ENCODE results near the gene ZNF765.
A peak's percentile ranks its signal among the peaks of the same experiment; 100 is the strongest.

The ZNF765 gene

DNA sequence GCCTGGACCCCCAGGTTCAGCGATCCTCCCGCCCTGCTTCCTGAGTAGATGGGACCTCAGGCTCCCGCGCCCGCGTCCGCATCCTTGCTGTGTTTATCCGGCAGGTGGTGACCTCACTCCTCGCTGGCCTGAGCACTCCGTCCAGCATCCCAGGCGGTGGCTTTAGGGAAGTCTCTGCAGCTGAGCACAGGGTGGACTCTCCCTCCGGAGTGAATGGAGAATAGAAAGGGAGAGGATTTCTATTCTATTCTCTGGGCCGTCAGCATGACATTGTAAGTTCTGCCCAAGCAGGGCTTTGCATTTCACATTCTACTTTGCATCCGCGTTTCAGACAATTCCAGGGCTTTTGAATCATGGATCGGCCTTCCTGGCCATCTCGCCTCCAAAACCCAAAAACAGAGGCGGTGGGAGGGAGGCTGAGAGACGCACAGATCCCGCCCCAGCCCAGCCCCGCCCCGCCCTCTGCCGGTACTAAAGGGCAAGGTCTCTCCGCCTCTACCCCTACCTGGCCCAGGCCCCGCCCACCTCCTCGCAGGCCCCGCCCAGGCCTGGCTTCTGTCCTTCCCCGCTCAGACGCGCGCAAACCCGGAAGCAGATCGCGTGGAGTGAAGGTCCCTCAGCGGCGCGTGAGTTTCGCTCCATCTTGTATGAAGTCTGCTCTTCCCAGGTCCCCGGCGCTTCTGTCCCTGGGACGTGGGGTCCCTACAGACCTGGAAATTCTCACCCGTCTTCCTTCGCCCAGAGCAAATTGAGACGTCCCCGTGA is 29.6 kb upstream of the ZNF765 start, which contains the start of gene ZNF525 (continued):
- no peak for TF ChIP-seq ZNF621 (tag by site-specific recombination; IDR thresholded peaks at IDR 0.05)
- TF ChIP-seq ZNF776 (tag by site-specific recombination; IDR thresholded peaks at IDR 0.05; ENCODE audit: borderline replicate concordance) = no peak
- no peak for TF ChIP-seq ZNF623 (tag by site-specific recombination; IDR thresholded peaks at IDR 0.05)
- TF ChIP-seq TRIM28 (IDR thresholded peaks at IDR 0.05; ENCODE audit: borderline replicate concordance, low read length) = no peak
- TF ChIP-seq HOXD13 (CRISPR knock-in tag; IDR thresholded peaks at IDR 0.05; ENCODE audit: borderline replicate concordance) = no peak
- TF ChIP-seq ZNF501 (tag by site-specific recombination; IDR thresholded peaks at IDR 0.05) = no peak
- TF ChIP-seq ZNF707 (tag by site-specific recombination; IDR thresholded peaks at IDR 0.05) = no peak
- TF ChIP-seq, protein P1, sequence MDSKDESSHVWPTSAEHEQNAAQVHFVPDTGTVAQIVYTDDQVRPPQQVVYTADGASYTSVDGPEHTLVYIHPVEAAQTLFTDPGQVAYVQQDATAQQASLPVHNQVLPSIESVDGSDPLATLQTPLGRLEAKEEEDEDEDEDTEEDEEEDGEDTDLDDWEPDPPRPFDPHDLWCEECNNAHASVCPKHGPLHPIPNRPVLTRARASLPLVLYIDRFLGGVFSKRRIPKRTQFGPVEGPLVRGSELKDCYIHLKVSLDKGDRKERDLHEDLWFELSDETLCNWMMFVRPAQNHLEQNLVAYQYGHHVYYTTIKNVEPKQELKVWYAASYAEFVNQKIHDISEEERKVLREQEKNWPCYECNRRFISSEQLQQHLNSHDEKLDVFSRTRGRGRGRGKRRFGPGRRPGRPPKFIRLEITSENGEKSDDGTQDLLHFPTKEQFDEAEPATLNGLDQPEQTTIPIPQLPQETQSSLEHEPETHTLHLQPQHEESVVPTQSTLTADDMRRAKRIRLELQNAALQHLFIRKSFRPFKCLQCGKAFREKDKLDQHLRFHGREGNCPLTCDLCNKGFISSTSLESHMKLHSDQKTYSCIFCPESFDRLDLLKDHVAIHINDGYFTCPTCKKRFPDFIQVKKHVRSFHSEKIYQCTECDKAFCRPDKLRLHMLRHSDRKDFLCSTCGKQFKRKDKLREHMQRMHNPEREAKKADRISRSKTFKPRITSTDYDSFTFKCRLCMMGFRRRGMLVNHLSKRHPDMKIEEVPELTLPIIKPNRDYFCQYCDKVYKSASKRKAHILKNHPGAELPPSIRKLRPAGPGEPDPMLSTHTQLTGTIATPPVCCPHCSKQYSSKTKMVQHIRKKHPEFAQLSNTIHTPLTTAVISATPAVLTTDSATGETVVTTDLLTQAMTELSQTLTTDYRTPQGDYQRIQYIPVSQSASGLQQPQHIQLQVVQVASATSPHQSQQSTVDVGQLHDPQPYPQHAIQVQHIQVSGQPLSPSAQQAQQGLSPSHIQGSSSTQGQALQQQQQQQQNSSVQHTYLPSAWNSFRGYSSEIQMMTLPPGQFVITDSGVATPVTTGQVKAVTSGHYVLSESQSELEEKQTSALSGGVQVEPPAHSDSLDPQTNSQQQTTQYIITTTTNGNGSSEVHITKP (tag by site-specific recombination; IDR thresholded peaks at IDR 0.05) = no peak
- no peak for TF ChIP-seq ZNF654 (tag by site-specific recombination; IDR thresholded peaks at IDR 0.05; ENCODE audit: low read depth)
- TF ChIP-seq ZNF792 (tag by site-specific recombination; IDR thresholded peaks at IDR 0.05) = no peak
- TF ChIP-seq ZNF174 (tag by site-specific recombination; IDR thresholded peaks at IDR 0.05) = no peak
- TF ChIP-seq, protein P2, sequence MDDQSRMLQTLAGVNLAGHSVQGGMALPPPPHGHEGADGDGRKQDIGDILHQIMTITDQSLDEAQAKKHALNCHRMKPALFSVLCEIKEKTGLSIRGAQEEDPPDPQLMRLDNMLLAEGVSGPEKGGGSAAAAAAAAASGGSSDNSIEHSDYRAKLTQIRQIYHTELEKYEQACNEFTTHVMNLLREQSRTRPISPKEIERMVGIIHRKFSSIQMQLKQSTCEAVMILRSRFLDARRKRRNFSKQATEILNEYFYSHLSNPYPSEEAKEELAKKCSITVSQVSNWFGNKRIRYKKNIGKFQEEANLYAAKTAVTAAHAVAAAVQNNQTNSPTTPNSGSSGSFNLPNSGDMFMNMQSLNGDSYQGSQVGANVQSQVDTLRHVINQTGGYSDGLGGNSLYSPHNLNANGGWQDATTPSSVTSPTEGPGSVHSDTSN (CRISPR knock-in tag; IDR thresholded peaks at IDR 0.05) = no peak
- no peak for TF ChIP-seq SCRT1 (tag by site-specific recombination; IDR thresholded peaks at IDR 0.05; ENCODE audit: borderline replicate concordance)
- TF ChIP-seq SP2 (tag by site-specific recombination; IDR thresholded peaks at IDR 0.05) = peak; percentile 67
- TF ChIP-seq ZNF837 (tag by site-specific recombination; IDR thresholded peaks at IDR 0.05) = no peak
- TF ChIP-seq ZNF184 (tag by site-specific recombination; IDR thresholded peaks at IDR 0.05) = no peak
- TF ChIP-seq ZBTB8A (tag by site-specific recombination; IDR thresholded peaks at IDR 0.05) = no peak
- no peak for TF ChIP-seq ZNF677 (tag by site-specific recombination; IDR thresholded peaks at IDR 0.05)
- no peak for TF ChIP-seq ZNF169 (tag by site-specific recombination; IDR thresholded peaks at IDR 0.05)
- TF ChIP-seq, protein P3, sequence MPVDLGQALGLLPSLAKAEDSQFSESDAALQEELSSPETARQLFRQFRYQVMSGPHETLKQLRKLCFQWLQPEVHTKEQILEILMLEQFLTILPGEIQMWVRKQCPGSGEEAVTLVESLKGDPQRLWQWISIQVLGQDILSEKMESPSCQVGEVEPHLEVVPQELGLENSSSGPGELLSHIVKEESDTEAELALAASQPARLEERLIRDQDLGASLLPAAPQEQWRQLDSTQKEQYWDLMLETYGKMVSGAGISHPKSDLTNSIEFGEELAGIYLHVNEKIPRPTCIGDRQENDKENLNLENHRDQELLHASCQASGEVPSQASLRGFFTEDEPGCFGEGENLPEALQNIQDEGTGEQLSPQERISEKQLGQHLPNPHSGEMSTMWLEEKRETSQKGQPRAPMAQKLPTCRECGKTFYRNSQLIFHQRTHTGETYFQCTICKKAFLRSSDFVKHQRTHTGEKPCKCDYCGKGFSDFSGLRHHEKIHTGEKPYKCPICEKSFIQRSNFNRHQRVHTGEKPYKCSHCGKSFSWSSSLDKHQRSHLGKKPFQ (tag by site-specific recombination; IDR thresholded peaks at IDR 0.05) = no peak
- TF ChIP-seq GLIS2 (tag by site-specific recombination; IDR thresholded peaks at IDR 0.05) = no peak
- TF ChIP-seq, protein P4, sequence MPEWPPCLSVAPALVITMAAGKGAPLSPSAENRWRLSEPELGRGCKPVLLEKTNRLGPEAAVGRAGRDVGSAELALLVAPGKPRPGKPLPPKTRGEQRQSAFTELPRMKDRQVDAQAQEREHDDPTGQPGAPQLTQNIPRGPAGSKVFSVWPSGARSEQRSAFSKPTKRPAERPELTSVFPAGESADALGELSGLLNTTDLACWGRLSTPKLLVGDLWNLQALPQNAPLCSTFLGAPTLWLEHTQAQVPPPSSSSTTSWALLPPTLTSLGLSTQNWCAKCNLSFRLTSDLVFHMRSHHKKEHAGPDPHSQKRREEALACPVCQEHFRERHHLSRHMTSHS (tag by site-specific recombination; IDR thresholded peaks at IDR 0.05) = no peak
- no peak for TF ChIP-seq ZNF24 (tag by site-specific recombination; IDR thresholded peaks at IDR 0.05)
- TF ChIP-seq ZNF292 (tag by site-specific recombination; IDR thresholded peaks at IDR 0.05; ENCODE audit: borderline replicate concordance, low read depth) = no peak
- no peak for TF ChIP-seq ZNF548 (tag by site-specific recombination; IDR thresholded peaks at IDR 0.05)
- TF ChIP-seq, protein P5, sequence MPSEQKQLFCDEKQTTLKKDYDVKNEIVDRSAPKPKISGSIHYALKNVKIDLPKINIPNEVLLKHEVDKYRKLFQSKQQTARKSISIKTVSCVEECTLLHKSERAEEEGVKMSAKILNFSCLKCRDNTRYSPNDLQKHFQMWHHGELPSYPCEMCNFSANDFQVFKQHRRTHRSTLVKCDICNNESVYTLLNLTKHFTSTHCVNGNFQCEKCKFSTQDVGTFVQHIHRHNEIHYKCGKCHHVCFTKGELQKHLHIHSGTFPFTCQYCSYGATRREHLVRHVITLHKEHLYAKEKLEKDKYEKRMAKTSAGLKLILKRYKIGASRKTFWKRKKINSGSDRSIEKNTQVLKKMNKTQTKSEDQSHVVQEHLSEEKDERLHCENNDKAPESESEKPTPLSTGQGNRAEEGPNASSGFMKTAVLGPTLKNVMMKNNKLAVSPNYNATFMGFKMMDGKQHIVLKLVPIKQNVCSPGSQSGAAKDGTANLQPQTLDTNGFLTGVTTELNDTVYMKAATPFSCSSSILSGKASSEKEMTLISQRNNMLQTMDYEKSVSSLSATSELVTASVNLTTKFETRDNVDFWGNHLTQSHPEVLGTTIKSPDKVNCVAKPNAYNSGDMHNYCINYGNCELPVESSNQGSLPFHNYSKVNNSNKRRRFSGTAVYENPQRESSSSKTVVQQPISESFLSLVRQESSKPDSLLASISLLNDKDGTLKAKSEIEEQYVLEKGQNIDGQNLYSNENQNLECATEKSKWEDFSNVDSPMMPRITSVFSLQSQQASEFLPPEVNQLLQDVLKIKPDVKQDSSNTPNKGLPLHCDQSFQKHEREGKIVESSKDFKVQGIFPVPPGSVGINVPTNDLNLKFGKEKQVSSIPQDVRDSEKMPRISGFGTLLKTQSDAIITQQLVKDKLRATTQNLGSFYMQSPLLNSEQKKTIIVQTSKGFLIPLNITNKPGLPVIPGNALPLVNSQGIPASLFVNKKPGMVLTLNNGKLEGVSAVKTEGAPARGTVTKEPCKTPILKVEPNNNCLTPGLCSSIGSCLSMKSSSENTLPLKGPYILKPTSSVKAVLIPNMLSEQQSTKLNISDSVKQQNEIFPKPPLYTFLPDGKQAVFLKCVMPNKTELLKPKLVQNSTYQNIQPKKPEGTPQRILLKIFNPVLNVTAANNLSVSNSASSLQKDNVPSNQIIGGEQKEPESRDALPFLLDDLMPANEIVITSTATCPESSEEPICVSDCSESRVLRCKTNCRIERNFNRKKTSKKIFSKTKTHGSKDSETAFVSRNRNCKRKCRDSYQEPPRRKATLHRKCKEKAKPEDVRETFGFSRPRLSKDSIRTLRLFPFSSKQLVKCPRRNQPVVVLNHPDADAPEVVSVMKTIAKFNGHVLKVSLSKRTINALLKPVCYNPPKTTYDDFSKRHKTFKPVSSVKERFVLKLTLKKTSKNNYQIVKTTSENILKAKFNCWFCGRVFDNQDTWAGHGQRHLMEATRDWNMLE (tag by site-specific recombination; conservative IDR thresholded peaks at IDR 0.05; ENCODE audit: low read depth) = peak; percentile 68
- TF ChIP-seq, protein P6, sequence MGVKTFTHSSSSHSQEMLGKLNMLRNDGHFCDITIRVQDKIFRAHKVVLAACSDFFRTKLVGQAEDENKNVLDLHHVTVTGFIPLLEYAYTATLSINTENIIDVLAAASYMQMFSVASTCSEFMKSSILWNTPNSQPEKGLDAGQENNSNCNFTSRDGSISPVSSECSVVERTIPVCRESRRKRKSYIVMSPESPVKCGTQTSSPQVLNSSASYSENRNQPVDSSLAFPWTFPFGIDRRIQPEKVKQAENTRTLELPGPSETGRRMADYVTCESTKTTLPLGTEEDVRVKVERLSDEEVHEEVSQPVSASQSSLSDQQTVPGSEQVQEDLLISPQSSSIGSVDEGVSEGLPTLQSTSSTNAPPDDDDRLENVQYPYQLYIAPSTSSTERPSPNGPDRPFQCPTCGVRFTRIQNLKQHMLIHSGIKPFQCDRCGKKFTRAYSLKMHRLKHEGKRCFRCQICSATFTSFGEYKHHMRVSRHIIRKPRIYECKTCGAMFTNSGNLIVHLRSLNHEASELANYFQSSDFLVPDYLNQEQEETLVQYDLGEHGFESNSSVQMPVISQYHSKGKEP (tag by site-specific recombination; IDR thresholded peaks at IDR 0.05) = no peak

Measured in HEK293 (cell line).